PC-9 (cell line): Measurements from ENCODE around the gene KCNK6. TPM values are rescaled to one million over a fixed set of nuclear protein-coding genes. Genes with fewer than 3 reads are reported as not detected.
A peak's percentile ranks its signal among the peaks of the same experiment; 100 is the strongest.

Experiments
- BruUV-seq: library from RNA; stranded (reverse); fragments of 400-500 nt; replicated peaks from 2 replicates; lab custom pipeline; 2021; lab: Mats Ljungman, UMichigan
- CTCF ChIA-PET: fragments of 300-600 bp; sonication (Branson Sonifier 250); formaldehyde crosslinking; loops from one replicate; lab custom pipeline; 2022; ENCODE audit warnings: antibody characterized with exemption; lab: Charles Lee
- POLR2A ChIA-PET: fragments of 300-600 bp; sonication (Branson Sonifier 250); formaldehyde crosslinking; loops from one replicate; lab custom pipeline; 2022; ENCODE audit warnings: antibody characterized with exemption; ENCODE audit not compliant: unreplicated experiment; lab: Charles Lee
- DNase-seq, 2 experiments: peaks; one replicate each; pipeline versions ENCODE4 v3.0.0 to v3.0.0-alpha.2; 2015 to 2022; ENCODE audit warnings: mixed read lengths in 1 of 2
- H2AFZ ChIP-seq: fragments of 200-600 bp; sonication (generic); 2 replicates; pipeline ENCODE4 v1.8.1; 2017; ENCODE audit warnings: antibody characterized with exemption
- H3F3A ChIP-seq: fragments of 200-600 bp; sonication (generic); 2 replicates; pipeline ENCODE4 v1.8.1; 2017; ENCODE audit warnings: antibody characterized with exemption, mild to moderate bottlenecking, low read depth; ENCODE audit not compliant: insufficient read depth
- H3K27ac ChIP-seq: fragments of 200-600 bp; sonication (generic); 2 replicates; pipeline ENCODE4 v1.6.1; 2016; ENCODE audit warnings: mixed run types
- H3K27me3 ChIP-seq: fragments of 200-600 bp; sonication (generic); 2 replicates; pipeline ENCODE4 v1.6.1; 2016; ENCODE audit warnings: low read depth, mixed run types; ENCODE audit not compliant: insufficient read depth
- H3K36me3 ChIP-seq: fragments of 200-600 bp; sonication (generic); 2 replicates; pipeline ENCODE4 v1.6.1; 2016; ENCODE audit warnings: low read depth, mixed run types
- H3K4me1 ChIP-seq: fragments of 200-600 bp; sonication (generic); replicated peaks from 2 replicates; pipeline ENCODE4 v1.6.1; 2016; ENCODE audit warnings: mixed run types; ENCODE audit not compliant: insufficient read depth
- H3K4me2 ChIP-seq: fragments of 200-600 bp; sonication (generic); 2 replicates; pipeline ENCODE4 v1.6.1; 2017; ENCODE audit warnings: mixed run types
- H3K4me3 ChIP-seq: fragments of 200-600 bp; sonication (generic); 2 replicates; pipeline ENCODE4 v1.6.1; 2016; ENCODE audit warnings: mixed run types
- H3K79me2 ChIP-seq: fragments of 200-600 bp; sonication (generic); 2 replicates; pipeline ENCODE4 v1.6.1; 2017; ENCODE audit warnings: low read depth, mixed run types
- H3K9me2 ChIP-seq: fragments of 200-600 bp; sonication (generic); 2 replicates; pipeline ENCODE4 v1.8.1; 2017; ENCODE audit warnings: mild to moderate bottlenecking; ENCODE audit not compliant: insufficient read depth
- H3K9me3 ChIP-seq: fragments of 200-600 bp; sonication (generic); 2 replicates; pipeline ENCODE4 v1.8.1; 2016; ENCODE audit warnings: low read depth; ENCODE audit not compliant: insufficient read depth
- H4K20me1 ChIP-seq: fragments of 200-600 bp; sonication (generic); 2 replicates; pipeline ENCODE4 v1.8.1; 2017; ENCODE audit not compliant: insufficient read depth
- CTCF ChIP-seq: fragments of 200-600 bp; sonication (generic); conservative IDR thresholded peaks from 2 replicates; pipeline ENCODE4 v1.6.1; 2017; ENCODE audit warnings: mixed run types, antibody characterized with exemption, mild to moderate bottlenecking, moderate library complexity
- EZH2 ChIP-seq: fragments of 200-600 bp; sonication (generic); IDR thresholded peaks from 2 replicates; pipeline ENCODE4 v1.8.0; 2017; ENCODE audit warnings: antibody characterized with exemption, low read depth
- intact Hi-C: fragments of 100-400 bp; cut with micrococcal nuclease; formaldehyde crosslinking; loops from one replicate; pipeline ENCODE4 v1.10.0; 2022; ENCODE audit not compliant: unreplicated experiment
- total RNA-seq: library from RNA; stranded (reverse); gene quantifications from 2 replicates; pipeline ENCODE4 v1.2.3, GENCODE V29; 2021

The KCNK6 gene
- total RNA-seq, 1 experiment from 2014 or later, result 6.1 TPM

- Histone ChIP-seq H3K27me3 (no peaks in the 10 kb centered on the region), H3K4me1 (peaks cover 13% of the 10 kb centered on the region), H3K36me3 (no peaks in the 10 kb centered on the region), H4K20me1 (no peaks in the 10 kb centered on the region), H3K4me3 (no peak overlapping the region), H3K9me2 (no peaks in the 10 kb centered on the region), H3K4me2 (no peak overlapping the region), H3K79me2 (peaks cover 13% of the 10 kb centered on the region), H3K27ac (no peak overlapping the region), H3F3A (peaks cover 5% of the 10 kb centered on the region), H3K9me3 (no peaks in the 10 kb centered on the region), H2AFZ (no peak overlapping the region)
- no peak for DNase-seq
- intact Hi-C loops, result no loop called here
- TF ChIP-seq EZH2 (no peak), CTCF (no peak)
- no TSS peak for BruUV-seq
- ChIA-PET CTCF (no interaction called here), POLR2A (no interaction called here)
Measured at GRCh38 chr19:38371081-38371480, 51.4 kb downstream of the KCNK6 start.

DNA sequence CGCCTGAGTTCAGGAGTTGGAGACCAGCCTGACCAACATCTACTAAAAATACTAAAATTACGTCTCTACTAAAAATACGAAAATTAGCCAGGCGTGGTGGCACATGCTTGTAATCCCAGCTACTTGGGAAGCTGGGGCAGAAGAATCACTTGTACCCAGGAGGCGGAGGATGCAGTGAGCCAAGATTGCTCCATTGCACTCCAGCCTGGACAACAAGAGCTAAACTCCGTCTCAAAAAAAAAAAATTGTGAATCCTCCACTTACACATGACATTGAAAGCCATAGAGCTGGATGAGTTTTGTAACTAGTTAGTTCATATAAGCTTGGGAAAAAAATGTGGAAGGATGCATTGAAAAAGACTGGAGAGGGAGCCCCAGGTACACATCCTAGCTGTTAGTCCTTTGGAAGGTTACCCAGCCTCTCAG lies 54.3 kb downstream of the KCNK6 start:
- TF ChIP-seq EZH2, result no peak
- TF ChIP-seq CTCF, result no peak
- intact Hi-C loops, result loop anchor here (1.0 kb wide), 2 partner anchors 14 to 38 kb away; partner anchors contain the start of genes GGN and SPRED3
- Histone ChIP-seq H3K4me1 (peaks cover 15% of the 10 kb centered on the region), H3F3A (peaks cover 5% of the 10 kb centered on the region), H3K27ac (peak overlapping the region; percentile 27; the same call in 1 of the 2 replicates), H3K79me2 (peaks cover 36% of the 10 kb centered on the region), H3K9me2 (no peaks in the 10 kb centered on the region), H3K36me3 (peaks cover 19% of the 10 kb centered on the region; the same call in 1 of the 2 replicates), H4K20me1 (peaks cover 3% of the 10 kb centered on the region), H3K9me3 (no peaks in the 10 kb centered on the region), H3K4me2 (peak overlapping the region; percentile 81), H3K27me3 (no peaks in the 10 kb centered on the region), H3K4me3 (peak overlapping the region; percentile 76), H2AFZ (peak overlapping the region; percentile 86)
- CTCF ChIA-PET, result interaction anchor here (0.8 to 1.4 kb wide), 3 partner anchors 13 to 38 kb away, joined by 3 to 8 read pairs (median 4); partner anchors contain the start of genes CATSPERG and GGN
- no peak for DNase-seq
- BruUV-seq, result TSS peak; percentile 44
- POLR2A ChIA-PET, result interaction anchor here (0.6 to 1.2 kb wide), 9 partner anchors 14 to 907 kb away, joined by 3 to 28 read pairs (median 5); partner anchors contain the start of genes FAM98C, GGN, WDR87 and ZNF569

DNA sequence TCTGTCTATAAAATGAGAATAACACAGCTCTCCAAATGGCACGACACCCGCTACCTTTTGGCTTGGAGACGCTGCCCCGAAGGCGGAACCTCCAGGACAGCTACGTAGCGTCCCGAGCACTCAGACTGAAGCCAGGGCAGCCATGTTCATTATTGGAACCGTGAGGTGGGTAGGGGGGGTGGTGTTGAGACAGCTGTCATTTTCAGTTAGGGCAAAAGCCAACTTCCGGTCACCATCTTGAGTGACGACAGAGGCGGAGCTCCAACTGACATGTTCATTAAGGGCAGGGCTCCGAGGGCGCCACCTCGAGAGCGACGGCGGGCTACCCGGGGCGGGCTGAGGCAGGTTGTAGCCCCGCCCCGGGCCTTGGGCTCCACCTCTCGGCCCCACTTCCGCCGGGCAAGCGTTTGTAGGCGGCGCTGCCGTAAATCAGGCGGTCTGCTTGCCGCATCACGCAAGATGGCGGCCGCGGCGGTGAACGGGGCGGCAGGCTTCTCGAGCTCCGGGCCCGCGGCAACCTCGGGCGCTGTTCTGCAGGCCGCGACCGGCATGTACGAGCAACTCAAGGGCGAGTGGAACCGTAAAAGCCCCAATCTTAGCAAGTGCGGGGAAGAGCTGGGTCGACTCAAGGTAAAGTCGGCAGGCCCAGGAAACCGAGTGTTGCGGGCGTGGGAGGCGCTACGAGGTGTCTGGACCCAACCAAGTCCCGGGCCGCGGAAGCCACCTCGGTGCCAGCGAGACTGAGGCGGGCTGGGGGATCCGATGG lies 54.9 kb downstream of the KCNK6 start, which contains the start of gene PSMD8:
Gene PSMD8, plus strand, starts transcription at position 240 of the 766 bp plus-strand sequence. Its CDS starts 31 bp downstream, at position 271.
- intact Hi-C loops, result loop anchor here (1.0 kb wide), 2 partner anchors 14 to 38 kb away; partner anchors contain the start of genes GGN and SPRED3
- Histone ChIP-seq H3K4me3 (peak within 1 kb of the TSS; percentile 76), H3K4me1 (peaks cover 15% of the 10 kb centered on the region), H2AFZ (peak within 1 kb of the TSS; percentile 87), H3K79me2 (peaks cover 36% of the 10 kb centered on the region), H3K9me2 (no peaks in the 10 kb centered on the region), H3K27me3 (no peaks in the 10 kb centered on the region), H3K36me3 (peaks cover 25% of the 10 kb centered on the region; the same call in 1 of the 2 replicates), H3K27ac (peak within 1 kb of the TSS; percentile 58), H3F3A (peaks cover 5% of the 10 kb centered on the region), H3K9me3 (no peaks in the 10 kb centered on the region), H3K4me2 (peak within 1 kb of the TSS; percentile 87), H4K20me1 (peaks cover 5% of the 10 kb centered on the region)
- no peak for TF ChIP-seq EZH2
- peak; percentile 35; the same call in 1 of the 2 replicates for TF ChIP-seq CTCF
- no TSS peak for BruUV-seq
- ChIA-PET POLR2A (interaction anchor here (0.6 to 1.2 kb wide), 10 partner anchors 13 to 907 kb away, joined by 3 to 28 read pairs (median 4); partner anchors contain the start of genes FAM98C, GGN, WDR87 and ZNF569), CTCF (interaction anchor here (0.8 to 1.4 kb wide), 4 partner anchors 13 to 556 kb away, joined by 3 to 8 read pairs (median 4); partner anchors contain the start of genes CATSPERG, GGN, MRPS12 and SARS2)
- peak; percentile 92 to 97 for DNase-seq
